IMR-90 (cell line): Measurements from ENCODE around the gene LMX1A. TPM values are rescaled to one million over a fixed set of nuclear protein-coding genes. Genes with fewer than 3 reads are reported as not detected.

Experiments
- ATAC-seq: fragments of 200-7000 bp; cut with Tn5 transposase; 2 replicates; pipeline ENCODE4 v1.9.1; 2020; ENCODE audit warnings: low read depth, mild to moderate bottlenecking, moderate library complexity
- BruUV-seq: library from RNA; stranded (reverse); fragments of 400-500 nt; replicated peaks from 2 replicates; lab custom pipeline; 2021; lab: Mats Ljungman, UMichigan
- CTCF ChIA-PET: fragments of 300-600 bp; formaldehyde crosslinking; extraction: SDS; loops from one replicate; lab custom pipeline; 2021; ENCODE audit warnings: antibody characterized with exemption; lab: Yijun Ruan, JAX
- POLR2A ChIA-PET: fragments of 300-600 bp; sonication (Branson Sonifier 250); formaldehyde crosslinking; loops from one replicate; lab custom pipeline; 2022; ENCODE audit warnings: antibody characterized with exemption; ENCODE audit not compliant: unreplicated experiment; lab: Charles Lee
- DNase-seq: peaks from one replicate; pipeline ENCODE4 v3.0.0; 2013
- H2AFZ ChIP-seq: replicated peaks from 2 replicates; pipeline ENCODE3; 2013; ENCODE audit warnings: low read length, mild to moderate bottlenecking; ENCODE audit not compliant: poor library complexity
- H2AK5ac ChIP-seq: 2 replicates; pipeline ENCODE4 v1.6.1; 2013; ENCODE audit warnings: low read depth, low read length, inconsistent platforms
- H2AK9ac ChIP-seq: replicated peaks from 2 replicates; pipeline ENCODE3; 2013; ENCODE audit warnings: mild to moderate bottlenecking, low read depth, low read length, moderate library complexity; ENCODE audit not compliant: poor library complexity
- H2BK120ac ChIP-seq: 2 replicates; pipeline ENCODE4 v1.6.1; 2013; ENCODE audit warnings: low read depth, low read length, inconsistent platforms
- H2BK15ac ChIP-seq: 3 replicates; pipeline ENCODE4 v1.6.1; 2013; ENCODE audit warnings: low read depth, low read length, inconsistent platforms
- H2BK20ac ChIP-seq: 2 replicates; pipeline ENCODE4 v1.6.1; 2013; ENCODE audit warnings: low read depth, mild to moderate bottlenecking, inconsistent platforms, low read length, moderate library complexity
- H2BK5ac ChIP-seq: 2 replicates; pipeline ENCODE4 v1.6.1; 2013; ENCODE audit warnings: mild to moderate bottlenecking, low read depth, low read length, inconsistent platforms; ENCODE audit not compliant: poor library complexity, severe bottlenecking
- H3K14ac ChIP-seq: replicated peaks from 2 replicates; pipeline ENCODE4 v1.6.1; 2013; ENCODE audit warnings: low read depth, low read length, inconsistent platforms
- H3K18ac ChIP-seq: 2 replicates; pipeline ENCODE4 v1.6.1; 2013; ENCODE audit warnings: low read depth, low read length, control low read depth
- H3K23ac ChIP-seq: 2 replicates; pipeline ENCODE4 v1.6.1; 2013; ENCODE audit warnings: low read depth, low read length, inconsistent platforms
- H3K27ac ChIP-seq: 2 replicates; pipeline ENCODE4 v1.5.1; 2013; ENCODE audit warnings: mild to moderate bottlenecking, control low read depth, low read length; ENCODE audit not compliant: insufficient read depth
- H3K27me3 ChIP-seq: 2 replicates; pipeline ENCODE4 v1.6.1; 2013; ENCODE audit warnings: low read length; ENCODE audit not compliant: control insufficient read depth, insufficient read depth
- H3K36me3 ChIP-seq: 2 replicates; pipeline ENCODE4 v1.6.1; 2013; ENCODE audit warnings: low read length, mixed read lengths; ENCODE audit not compliant: control insufficient read depth, insufficient read depth
- H3K4ac ChIP-seq: 2 replicates; pipeline ENCODE4 v1.6.1; 2013; ENCODE audit warnings: low read depth, low read length, inconsistent platforms
- H3K4me1 ChIP-seq: 2 replicates; pipeline ENCODE4 v1.6.1; 2013; ENCODE audit warnings: low read length, mixed read lengths; ENCODE audit not compliant: control insufficient read depth, insufficient read depth
- H3K4me2 ChIP-seq: 2 replicates; pipeline ENCODE4 v1.6.1; 2013; ENCODE audit warnings: low read depth, mild to moderate bottlenecking, control low read depth, low read length, moderate library complexity
- H3K4me3 ChIP-seq: 2 replicates; pipeline ENCODE4 v1.5.1; 2013; ENCODE audit warnings: low read depth, mild to moderate bottlenecking, control low read depth, low read length, moderate library complexity; ENCODE audit not compliant: insufficient read depth
- H3K56ac ChIP-seq: 2 replicates; pipeline ENCODE4 v1.6.1; 2013; ENCODE audit warnings: low read length, inconsistent platforms; ENCODE audit not compliant: insufficient read depth; ENCODE audit errors: extremely low read depth
- H3K79me1 ChIP-seq, 2 experiments: 2 replicates each; pipeline ENCODE4 v1.6.1; 2013; ENCODE audit warnings: low read length in 2 of 2, inconsistent platforms in 1 of 2, low read depth in 1 of 2
- H3K9ac ChIP-seq: 2 replicates; pipeline ENCODE4 v1.6.1; 2013; ENCODE audit warnings: low read depth, low read length, control low read depth
- H3K9me1 ChIP-seq: 2 replicates; pipeline ENCODE4 v1.6.1; 2013; ENCODE audit warnings: low read length, inconsistent platforms; ENCODE audit not compliant: insufficient read depth
- H3K9me3 ChIP-seq: 2 replicates; pipeline ENCODE4 v1.6.1; 2013; ENCODE audit warnings: low read length; ENCODE audit not compliant: control insufficient read depth, insufficient read depth
- H4K20me1 ChIP-seq: 2 replicates; pipeline ENCODE4 v1.6.1; 2013; ENCODE audit warnings: low read length, inconsistent platforms; ENCODE audit not compliant: insufficient read depth
- H4K5ac ChIP-seq: 2 replicates; pipeline ENCODE4 v1.6.1; 2013; ENCODE audit warnings: mild to moderate bottlenecking, low read depth, low read length, control low read depth
- H4K8ac ChIP-seq, 2 experiments: 2 replicates each; pipeline ENCODE4 v1.6.1; 2013; ENCODE audit warnings: low read depth in 2 of 2, low read length in 2 of 2, control low read depth in 1 of 2, inconsistent platforms in 1 of 2
- H4K91ac ChIP-seq: 2 replicates; pipeline ENCODE4 v1.6.1; 2013; ENCODE audit warnings: low read depth, low read length, inconsistent platforms; ENCODE audit not compliant: insufficient read depth
- BHLHE40 ChIP-seq: fragments of 150-350 bp; IDR thresholded peaks from 2 replicates; pipeline ENCODE4 v1.6.1; 2016; ENCODE audit warnings: mild to moderate bottlenecking, low read depth, low read length
- CEBPB ChIP-seq: IDR thresholded peaks from 2 replicates; pipeline ENCODE4 v1.6.1; 2012; ENCODE audit warnings: low read depth, low read length, improper control_type of control experiment
- FOS ChIP-seq: fragments of 150-350 bp; IDR thresholded peaks from 2 replicates; pipeline ENCODE4 v1.6.1; 2016; ENCODE audit warnings: low read depth, low read length
- MAFK ChIP-seq: IDR thresholded peaks from 2 replicates; pipeline ENCODE4 v1.6.1; 2012; ENCODE audit warnings: low read depth, low read length, improper control_type of control experiment
- MXI1 ChIP-seq: IDR thresholded peaks from 2 replicates; pipeline ENCODE4 v1.6.1; 2012; ENCODE audit warnings: low read depth, mild to moderate bottlenecking, low read length, moderate library complexity, borderline replicate concordance
- RCOR1 ChIP-seq: IDR thresholded peaks from 2 replicates; pipeline ENCODE4 v1.6.1; 2012; ENCODE audit warnings: mild to moderate bottlenecking, low read length, improper control_type of control experiment; ENCODE audit not compliant: insufficient replicate concordance
- WGBS, 2 experiments: methylation state at CpG; one replicate each; pipeline versions ENCODE4 v1.1.5 to v1.1.7; 2013; ENCODE audit warnings: missing lambda C conversion rate in 2 of 2; ENCODE audit not compliant: insufficient read length in 1 of 2; ENCODE audit errors: extremely low coverage in 2 of 2; 5-methylcytosine and 5-hydroxymethylcytosine counted together
- dilution Hi-C: fragments of 300-500 bp; cut with HindIII; formaldehyde crosslinking; loops from one replicate; pipeline ENCODE4 v1.14.3; 2018; ENCODE audit warnings: low sequenced_read_pairs; ENCODE audit not compliant: unreplicated experiment
- in situ Hi-C: fragments of 300-500 bp; cut with MboI; formaldehyde crosslinking; loops from 3 replicates; pipeline ENCODE4 v1.14.3; 2019; ENCODE audit warnings: low sequenced_read_pairs, inconsistent platforms, mixed read lengths
- intact Hi-C: fragments of 100-400 bp; cut with micrococcal nuclease; formaldehyde crosslinking; loops from 2 replicates; pipeline ENCODE4 v1.10.0; 2022
- polyA plus RNA-seq, 3 experiments: library from polyadenylated mRNA; depleted of rRNA; stranded (reverse); fragments of >200 nt; gene quantifications; 2 replicates each; pipeline ENCODE4 v1.2.3, GENCODE V29; 2012; ENCODE audit warnings: low replicate concordance in 1 of 3
- total RNA-seq: library from RNA; depleted of rRNA; stranded (reverse); fragments of >200 nt; gene quantifications from 2 replicates; pipeline ENCODE4 v1.2.3, GENCODE V29; 2012
- TF ChIP-seq, protein P1 (sequence below): conservative IDR thresholded peaks from 2 replicates; pipeline ENCODE4 v1.5.1; 2012; ENCODE audit warnings: mild to moderate bottlenecking, low read depth, low read length, improper control_type of control experiment

Gene LMX1A
- total and polyA plus RNA-seq, 2 of the 4 experiments (the other 2 are of a cell fraction) = not detected

- Histone ChIP-seq H2AK5ac (no peak overlapping the region), H3K4ac (no peak overlapping the region), H3K4me1 (no peaks in the 10 kb centered on the region), H3K36me3 (no peaks in the 10 kb centered on the region), H2BK15ac (no peak overlapping the region), H4K20me1 (no peaks in the 10 kb centered on the region), H3K9ac (no peak overlapping the region), H2BK120ac (no peak overlapping the region), H2AK9ac (no peak overlapping the region), H3K9me1 (no peaks in the 10 kb centered on the region), H2AFZ (no peak overlapping the region), H3K27me3 (peaks cover 3% of the 10 kb centered on the region), H3K79me1 (no peaks in the 10 kb centered on the region), H3K4me2 (no peak overlapping the region), H4K5ac (no peak overlapping the region), H4K91ac (no peak overlapping the region), H3K18ac (no peak overlapping the region), H4K8ac (no peak overlapping the region), H3K14ac (no peak overlapping the region), H2BK20ac (no peak overlapping the region), H3K56ac (no peak overlapping the region), H3K23ac (no peak overlapping the region), H3K9me3 (no peaks in the 10 kb centered on the region), H2BK5ac (no peak overlapping the region), H3K4me3 (no peak overlapping the region), H3K27ac (no peak overlapping the region)
- no peak for TF ChIP-seq FOS
- TF ChIP-seq CEBPB = no peak
- TF ChIP-seq RCOR1 = no peak
- no peak for TF ChIP-seq MXI1
- TF ChIP-seq MAFK = no peak
- TF ChIP-seq BHLHE40 = no peak
- TF ChIP-seq, protein P1, sequence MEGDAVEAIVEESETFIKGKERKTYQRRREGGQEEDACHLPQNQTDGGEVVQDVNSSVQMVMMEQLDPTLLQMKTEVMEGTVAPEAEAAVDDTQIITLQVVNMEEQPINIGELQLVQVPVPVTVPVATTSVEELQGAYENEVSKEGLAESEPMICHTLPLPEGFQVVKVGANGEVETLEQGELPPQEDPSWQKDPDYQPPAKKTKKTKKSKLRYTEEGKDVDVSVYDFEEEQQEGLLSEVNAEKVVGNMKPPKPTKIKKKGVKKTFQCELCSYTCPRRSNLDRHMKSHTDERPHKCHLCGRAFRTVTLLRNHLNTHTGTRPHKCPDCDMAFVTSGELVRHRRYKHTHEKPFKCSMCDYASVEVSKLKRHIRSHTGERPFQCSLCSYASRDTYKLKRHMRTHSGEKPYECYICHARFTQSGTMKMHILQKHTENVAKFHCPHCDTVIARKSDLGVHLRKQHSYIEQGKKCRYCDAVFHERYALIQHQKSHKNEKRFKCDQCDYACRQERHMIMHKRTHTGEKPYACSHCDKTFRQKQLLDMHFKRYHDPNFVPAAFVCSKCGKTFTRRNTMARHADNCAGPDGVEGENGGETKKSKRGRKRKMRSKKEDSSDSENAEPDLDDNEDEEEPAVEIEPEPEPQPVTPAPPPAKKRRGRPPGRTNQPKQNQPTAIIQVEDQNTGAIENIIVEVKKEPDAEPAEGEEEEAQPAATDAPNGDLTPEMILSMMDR = no peak
- WGBS, 2 experiments = 47% methylated on average over 3 of the region's 7 CpGs; no CpG with 5 or more reads in 1 of the 2 experiments
- BruUV-seq = no TSS peak
- CTCF ChIA-PET = no interaction called here
- ATAC-seq = no peak
- dilution Hi-C loops = no loop called here
- in situ Hi-C loops = no loop called here
- POLR2A ChIA-PET = no interaction called here
- intact Hi-C loops = no loop called here
- no peak for DNase-seq
Observed at GRCh38 chr1:165345502-165345901, 11.0 kb downstream of the LMX1A start.
